GM12872 (cell line): Measurements from ENCODE around the gene C3orf52.

ENCODE experiments used
- CTCF ChIP-seq: IDR thresholded peaks from 3 replicates; pipeline ENCODE4 v1.5.1; 2011; ENCODE audit warnings: low read depth, mild to moderate bottlenecking, low read length, moderate library complexity; ENCODE audit not compliant: insufficient read depth

The C3orf52 gene

GRCh38 chr3:112149136-112149535, 62.9 kb downstream of the C3orf52 start:
- no peak for TF ChIP-seq CTCF

- TF ChIP-seq CTCF: no peak
Observed at GRCh38 chr3:112167758-112168157, 81.6 kb downstream of the C3orf52 start.
